ENCODE results near the gene PPP1R1B.
A peak's percentile ranks its signal among the peaks of the same experiment; 100 is the strongest.

The PPP1R1B gene

DNA sequence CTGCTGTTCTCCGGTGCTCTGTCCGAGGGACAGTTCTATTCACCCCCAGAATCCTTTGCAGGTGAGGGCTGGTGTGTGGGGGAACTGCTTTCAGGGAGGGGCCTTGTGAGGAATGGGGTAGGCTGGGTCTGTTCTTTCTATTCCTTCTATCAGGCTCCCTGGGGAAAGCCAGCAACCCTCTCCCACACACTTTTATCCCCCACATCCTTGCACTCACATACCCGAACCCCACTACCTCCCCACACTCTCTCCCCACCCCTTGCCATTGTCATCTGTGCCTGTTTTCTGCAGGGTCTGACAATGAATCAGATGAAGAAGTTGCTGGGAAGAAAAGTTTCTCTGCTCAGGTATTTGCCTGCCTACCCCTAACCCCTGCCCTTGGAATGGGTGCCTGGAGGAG lies 32.0 kb downstream of the PPP1R1B start:
- DNase-seq, result no peak

DNA sequence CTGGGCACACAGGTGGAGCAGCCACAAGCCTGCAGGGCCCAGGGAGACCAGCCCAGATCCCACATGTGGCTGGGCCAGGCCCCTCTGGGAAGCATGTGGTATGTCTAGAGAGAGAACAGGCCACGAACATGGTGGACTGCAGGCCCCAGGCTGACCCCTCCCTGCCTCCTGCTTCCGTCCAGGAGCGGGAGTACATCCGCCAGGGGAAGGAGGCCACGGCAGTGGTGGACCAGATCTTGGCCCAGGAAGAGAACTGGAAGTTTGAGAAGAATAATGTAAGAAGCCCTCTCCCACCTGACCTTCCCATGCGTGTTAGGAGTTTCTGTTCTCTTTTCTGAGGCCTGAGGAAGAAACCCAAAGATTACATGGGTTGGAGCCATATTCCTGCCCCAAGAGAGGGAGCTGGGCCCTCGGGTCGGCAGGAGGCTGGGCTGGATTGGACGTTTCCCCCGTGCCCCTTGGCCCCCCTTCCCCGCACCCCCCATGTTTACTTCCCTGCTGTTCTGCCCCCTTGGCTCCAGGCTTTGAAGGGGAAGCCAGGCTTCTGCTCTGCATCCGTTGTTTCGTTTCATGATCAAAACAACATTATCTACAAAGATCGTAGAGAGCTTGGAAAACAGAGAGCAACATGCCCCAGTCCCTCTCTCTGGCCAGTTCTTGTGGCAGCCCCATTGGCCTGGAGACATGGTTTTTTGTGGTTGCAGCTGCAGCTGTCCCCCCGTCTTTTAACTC lies 32.7 kb downstream of the PPP1R1B start:
- peak in 1 of 2 donors; percentile 36 for DNase-seq

DNA sequence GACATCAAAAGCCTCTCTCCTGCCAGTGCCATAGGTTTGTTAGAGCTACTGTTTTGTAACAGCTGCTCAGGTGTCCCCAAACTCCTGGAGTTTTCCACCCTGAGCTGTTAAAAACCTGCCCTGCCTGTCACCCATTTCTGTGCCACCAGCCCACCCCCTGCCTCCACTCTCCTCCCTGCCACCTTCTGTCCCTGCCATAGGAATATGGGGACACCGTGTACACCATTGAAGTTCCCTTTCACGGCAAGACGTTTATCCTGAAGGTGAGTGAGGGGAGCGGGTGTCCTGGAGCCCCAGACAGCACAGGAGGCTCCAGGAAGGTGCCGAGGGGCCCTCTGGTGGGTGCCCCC lies 33.2 kb downstream of the PPP1R1B start:
- no peak for DNase-seq

- DNase-seq, result no peak
These were observed 33.9 kb downstream of the PPP1R1B start for GRCh38 chr17:39660397-39661385.

DNA sequence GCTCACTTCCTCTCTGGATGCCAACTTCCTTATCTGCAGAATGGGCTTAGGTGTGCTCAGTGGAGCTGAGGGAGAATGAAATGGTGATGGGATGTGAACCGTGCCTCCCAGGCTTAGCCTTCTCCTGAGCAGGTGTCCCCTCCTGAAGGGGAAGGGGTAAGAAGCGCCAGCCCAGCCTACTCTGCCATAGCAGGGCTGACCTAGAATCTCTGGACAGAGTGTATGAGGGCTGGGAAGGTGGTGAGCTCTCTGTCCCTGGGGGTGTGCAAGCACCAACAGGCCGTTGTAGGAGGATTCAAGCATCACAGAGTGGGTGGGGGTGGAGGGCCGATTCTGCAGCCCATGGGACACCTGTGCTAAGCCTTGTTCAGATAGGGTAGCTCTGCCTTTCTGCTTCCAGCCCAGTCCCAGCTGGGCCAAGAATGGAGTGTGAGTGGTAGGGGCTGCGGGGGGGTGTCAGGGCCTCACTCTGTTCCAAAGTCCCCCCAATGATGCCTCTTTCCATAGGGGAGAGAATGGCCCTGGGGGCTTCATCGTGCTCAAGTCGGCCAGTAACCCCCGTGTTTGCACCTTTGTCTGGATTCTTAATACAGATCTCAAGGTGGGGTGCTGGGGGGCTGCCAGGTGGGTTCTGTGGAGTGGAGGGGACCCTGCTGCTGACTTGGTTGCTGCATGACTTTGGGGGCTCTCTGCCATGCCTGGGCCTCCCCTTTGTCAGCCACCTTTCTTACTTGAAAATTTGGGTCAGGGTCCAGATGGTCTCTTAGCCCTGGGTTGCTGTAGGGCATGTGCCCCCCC lies 35.2 kb downstream of the PPP1R1B start:
- DNase-seq, result no peak

DNA sequence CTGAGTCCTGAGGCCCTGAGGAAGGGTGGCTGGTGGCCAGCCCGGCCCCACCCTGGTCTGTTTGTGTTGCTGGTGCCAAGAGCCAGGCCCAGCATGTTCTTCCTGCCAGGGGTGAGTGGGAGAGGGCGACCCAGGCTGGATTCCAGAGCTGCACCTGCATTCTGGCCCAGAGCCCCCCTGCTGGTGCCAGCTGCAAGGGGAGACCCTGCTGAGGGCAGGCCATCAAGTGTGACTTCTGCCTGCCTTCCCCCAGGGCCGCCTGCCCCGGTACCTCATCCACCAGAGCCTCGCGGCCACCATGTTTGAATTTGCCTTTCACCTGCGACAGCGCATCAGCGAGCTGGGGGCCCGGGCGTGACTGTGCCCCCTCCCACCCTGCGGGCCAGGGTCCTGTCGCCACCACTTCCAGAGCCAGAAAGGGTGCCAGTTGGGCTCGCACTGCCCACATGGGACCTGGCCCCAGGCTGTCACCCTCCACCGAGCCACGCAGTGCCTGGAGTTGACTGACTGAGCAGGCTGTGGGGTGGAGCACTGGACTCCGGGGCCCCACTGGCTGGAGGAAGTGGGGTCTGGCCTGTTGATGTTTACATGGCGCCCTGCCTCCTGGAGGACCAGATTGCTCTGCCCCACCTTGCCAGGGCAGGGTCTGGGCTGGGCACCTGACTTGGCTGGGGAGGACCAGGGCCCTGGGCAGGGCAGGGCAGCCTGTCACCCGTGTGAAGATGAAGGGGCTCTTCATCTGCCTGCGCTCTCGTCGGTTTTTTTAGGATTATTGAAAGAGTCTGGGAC lies 36.0 kb downstream of the PPP1R1B start:
- no peak for DNase-seq

DNA sequence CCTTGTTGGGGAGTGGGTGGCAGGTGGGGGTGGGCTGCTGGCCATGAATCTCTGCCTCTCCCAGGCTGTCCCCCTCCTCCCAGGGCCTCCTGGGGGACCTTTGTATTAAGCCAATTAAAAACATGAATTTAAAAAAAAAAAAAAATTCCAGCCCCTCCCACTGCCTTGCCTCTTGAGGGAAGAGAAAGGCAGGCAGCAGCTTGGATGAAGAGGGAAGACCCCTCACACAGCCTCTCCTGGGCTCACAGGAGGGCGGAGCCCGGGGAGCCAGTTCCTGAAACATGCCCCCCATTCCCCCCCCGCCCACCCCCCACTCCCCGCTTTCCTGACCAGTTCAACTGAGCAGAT lies 36.6 kb downstream of the PPP1R1B start:
- DNase-seq, result no peak

- DNase-seq, result no peak
These were observed 37.2 kb downstream of the PPP1R1B start for GRCh38 chr17:39663688-39664580.

- DNase-seq, result no peak
These were observed 38.1 kb downstream of the PPP1R1B start, which contains the start of gene TCAP for GRCh38 chr17:39664581-39665561. TCAP (plus strand) TSS chr17:39665349; CDS start chr17:39665360, 11 bp downstream.

DNA sequence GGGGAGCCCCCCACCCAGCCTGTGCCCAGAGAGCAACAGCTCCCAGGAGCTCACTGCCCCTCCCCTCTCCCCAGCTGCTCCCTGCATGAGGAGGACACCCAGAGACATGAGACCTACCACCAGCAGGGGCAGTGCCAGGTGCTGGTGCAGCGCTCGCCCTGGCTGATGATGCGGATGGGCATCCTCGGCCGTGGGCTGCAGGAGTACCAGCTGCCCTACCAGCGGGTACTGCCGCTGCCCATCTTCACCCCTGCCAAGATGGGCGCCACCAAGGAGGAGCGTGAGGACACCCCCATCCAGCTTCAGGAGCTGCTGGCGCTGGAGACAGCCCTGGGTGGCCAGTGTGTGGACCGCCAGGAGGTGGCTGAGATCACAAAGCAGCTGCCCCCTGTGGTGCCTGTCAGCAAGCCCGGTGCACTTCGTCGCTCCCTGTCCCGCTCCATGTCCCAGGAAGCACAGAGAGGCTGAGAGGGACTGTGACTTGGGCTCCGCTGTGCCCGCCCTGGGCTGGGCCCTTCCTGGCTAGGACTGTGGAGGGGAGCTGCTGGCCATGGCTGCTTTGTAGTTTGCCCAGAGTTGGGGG lies 39.0 kb downstream of the PPP1R1B start:
- DNase-seq, result no peak

DNA sequence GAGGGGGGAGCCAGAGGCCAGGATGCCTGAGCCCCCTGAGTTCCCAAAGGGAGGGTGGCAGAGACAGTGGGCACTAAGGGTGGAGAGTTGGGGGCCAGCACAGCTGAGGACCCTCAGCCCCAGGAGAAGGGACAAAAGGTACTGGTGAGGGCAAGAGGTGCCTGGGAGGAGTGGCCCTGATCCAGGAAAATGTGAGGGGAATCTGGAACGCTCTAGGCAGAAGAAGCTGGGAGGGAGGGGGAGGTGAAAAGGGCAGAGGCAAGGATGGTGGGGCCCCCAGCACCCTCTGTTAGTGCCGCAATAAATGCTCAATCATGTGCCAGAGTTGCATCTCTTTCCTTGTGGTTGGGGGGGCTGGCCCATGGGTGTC lies 39.5 kb downstream of the PPP1R1B start:
- no peak for DNase-seq

DNA sequence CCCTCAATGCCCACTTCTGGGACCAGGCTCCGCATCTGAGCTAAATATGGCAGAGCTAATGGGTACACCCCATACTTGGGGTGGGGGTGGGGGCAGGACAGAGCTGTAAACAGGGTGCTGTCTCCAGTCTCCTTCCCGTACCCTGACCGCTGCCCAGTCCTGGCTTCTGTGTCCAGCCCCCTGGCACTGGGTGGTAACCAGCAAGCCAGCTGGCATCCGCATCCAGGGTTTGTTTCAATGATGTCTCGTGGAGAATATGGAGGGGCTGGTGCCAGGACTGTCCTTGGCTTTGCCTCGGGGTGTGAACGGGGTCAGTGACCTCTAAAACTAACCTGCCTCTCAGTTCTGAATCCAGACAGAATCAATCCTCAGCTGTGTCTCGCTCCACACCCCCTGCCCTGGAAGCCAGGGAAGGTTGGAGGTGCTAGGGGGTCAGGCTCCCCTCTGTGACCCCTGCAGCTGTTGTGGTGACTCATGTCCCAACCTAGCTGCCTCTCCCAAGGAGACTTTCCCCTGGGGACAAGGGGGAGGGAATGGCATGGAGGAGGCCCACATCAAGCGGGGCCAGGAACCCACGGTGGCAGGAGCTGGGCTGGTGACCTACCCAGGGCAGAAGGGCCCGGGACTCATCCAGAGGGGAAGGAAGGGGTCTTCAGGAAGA lies 40.0 kb downstream of the PPP1R1B start:
- no peak for DNase-seq

DNA sequence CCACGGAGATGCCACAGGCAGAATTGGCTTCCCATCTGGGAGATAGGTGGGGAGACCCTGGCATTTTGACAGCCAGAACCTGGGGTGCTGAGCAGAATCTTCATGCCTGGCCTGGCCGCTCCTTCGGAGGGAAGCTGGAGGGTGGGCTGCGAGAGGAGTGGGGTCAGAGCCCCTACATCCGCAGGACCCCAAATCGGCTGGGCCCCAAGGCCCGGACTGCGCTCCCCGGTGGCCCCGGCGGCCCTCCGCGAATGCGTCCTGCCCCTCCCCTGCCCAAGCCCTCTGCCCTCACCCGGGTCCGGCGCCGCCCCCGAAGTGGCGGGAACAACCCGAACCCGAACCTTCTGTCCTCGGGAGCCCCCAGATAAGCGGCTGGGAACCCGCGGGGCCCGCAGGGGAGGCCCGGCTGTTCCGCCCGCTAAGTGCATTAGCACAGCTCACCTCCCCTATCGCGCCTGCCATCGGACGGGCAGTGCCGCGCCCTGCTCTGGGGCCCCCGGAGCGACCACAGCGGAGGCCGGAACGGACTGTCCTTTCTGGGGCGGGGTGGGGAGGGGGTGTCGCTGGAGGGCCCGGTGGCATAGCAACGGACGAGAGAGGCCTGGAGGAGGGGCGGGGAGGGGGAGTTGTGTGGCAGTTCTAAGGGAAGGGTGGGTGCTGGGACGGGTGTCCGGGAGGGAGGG lies 40.7 kb downstream of the PPP1R1B start:
- no peak for DNase-seq

- DNase-seq, result peak; percentile 13 to 58
These were observed 41.5 kb downstream of the PPP1R1B start, which contains the start of gene PNMT for GRCh38 chr17:39667945-39668924. PNMT (plus strand) TSS chr17:39668453; CDS start chr17:39668476, 23 bp downstream.

DNA sequence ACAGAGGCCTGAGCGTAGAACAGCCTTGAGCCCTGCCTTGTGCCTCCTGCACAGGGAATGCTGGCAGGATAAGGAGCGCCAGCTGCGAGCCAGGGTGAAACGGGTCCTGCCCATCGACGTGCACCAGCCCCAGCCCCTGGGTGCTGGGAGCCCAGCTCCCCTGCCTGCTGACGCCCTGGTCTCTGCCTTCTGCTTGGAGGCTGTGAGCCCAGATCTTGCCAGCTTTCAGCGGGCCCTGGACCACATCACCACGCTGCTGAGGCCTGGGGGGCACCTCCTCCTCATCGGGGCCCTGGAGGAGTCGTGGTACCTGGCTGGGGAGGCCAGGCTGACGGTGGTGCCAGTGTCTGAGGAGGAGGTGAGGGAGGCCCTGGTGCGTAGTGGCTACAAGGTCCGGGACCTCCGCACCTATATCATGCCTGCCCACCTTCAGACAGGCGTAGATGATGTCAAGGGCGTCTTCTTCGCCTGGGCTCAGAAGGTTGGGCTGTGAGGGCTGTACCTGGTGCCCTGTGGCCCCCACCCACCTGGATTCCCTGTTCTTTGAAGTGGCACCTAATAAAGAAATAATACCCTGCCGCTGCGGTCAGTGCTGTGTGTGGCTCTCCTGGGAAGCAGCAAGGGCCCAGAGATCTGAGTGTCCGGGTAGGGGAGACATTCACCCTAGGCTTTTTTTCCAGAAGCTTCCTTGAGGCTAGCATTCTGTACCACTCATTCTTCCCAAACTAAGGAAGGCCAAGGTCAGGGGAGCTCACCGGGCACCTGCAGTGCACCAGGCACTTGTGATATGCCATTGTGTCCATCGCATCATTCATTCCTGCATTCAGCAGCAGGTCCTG lies 43.4 kb downstream of the PPP1R1B start:
- no peak for DNase-seq

- no peak for DNase-seq
These were observed 44.0 kb downstream of the PPP1R1B start for GRCh38 chr17:39670746-39671145.
